ENCODE data around the gene LBP. TPM values are rescaled to one million over a fixed set of nuclear protein-coding genes. Genes with fewer than 3 reads are reported as not detected.
"Not testable (repeated sequence)": the region's sequence is repeated elsewhere in the genome, so short reads cannot be mapped to it uniquely, and the experiment has no call there.

The LBP gene
- total RNA-seq, 1 donor from 2014 or later, result not detected

DNA sequence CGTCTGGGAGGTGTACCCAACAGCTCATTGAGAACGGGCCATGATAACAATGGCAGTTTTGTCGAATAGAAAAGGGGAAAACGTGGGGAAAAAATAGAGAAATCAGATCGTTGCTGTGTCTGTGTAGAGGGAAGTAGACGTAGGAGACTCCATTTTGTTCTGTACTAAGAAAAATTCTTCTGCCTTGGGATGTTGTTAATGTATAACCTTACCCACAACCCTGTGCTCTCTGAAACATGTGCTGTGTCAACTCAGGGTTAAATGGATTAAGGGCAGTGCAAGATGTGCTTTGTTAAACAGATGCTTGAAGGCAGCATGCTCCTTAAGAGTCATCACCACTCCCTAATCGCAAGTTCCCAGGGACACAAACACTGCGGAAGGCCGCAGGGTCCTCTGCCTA, 61.5 kb downstream of the LBP start:
- H3K27me3 Mint-ChIP-seq; H3K27ac Mint-ChIP-seq; H3K9me3 Mint-ChIP-seq; H3K4me3 Mint-ChIP-seq; DNase-seq; intact Hi-C loops (cut with micrococcal nuclease); H3K4me1 Mint-ChIP-seq: not testable (repeated sequence)
- peaks cover 30% of the 10 kb centered on the region for H3K36me3 Mint-ChIP-seq (ENCODE audit: low read depth)

DNA sequence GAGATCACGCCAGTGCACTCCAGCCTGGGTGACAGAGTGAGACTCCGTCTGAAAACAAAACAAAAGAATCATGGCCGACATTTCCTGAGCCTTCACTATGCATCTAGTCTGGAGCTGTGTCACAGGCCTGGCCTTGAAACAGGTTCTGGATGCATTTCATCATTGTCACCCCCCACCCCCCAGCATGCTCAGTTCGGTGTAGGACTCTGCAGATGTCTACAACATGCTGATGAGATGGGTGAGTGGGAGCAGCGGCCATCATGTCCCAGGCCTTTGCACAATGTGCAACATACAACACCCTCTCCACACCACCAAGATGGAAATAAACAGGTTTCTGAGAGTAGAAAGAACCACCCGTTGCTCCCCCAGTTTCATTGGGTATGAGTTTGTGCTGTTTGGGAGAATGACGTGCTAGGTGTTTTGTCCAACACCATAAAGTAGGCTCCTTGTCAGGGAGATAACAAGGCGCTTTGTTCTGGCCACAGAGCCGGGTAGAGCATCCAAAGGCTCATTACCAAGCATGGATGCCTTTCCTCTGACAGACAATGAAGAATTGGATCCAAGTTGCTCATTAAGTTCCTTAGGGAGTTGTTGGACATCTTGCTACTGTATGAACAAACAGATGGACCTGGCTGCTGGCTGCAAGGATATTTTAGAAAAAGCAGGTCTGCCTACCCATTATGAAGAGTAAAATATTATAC, 66.7 kb downstream of the LBP start:
- Mint-ChIP-seq H3K36me3 (ENCODE audit: low read depth) (peaks cover 50% of the 10 kb centered on the region), H3K9me3 (no peaks in the 10 kb centered on the region), H3K27me3 (no peaks in the 10 kb centered on the region), H3K4me1 (no peaks in the 10 kb centered on the region), H3K4me3 (no peak overlapping the region), H3K27ac (no peak overlapping the region)
- DNase-seq, result no peak
- intact Hi-C loops (cut with micrococcal nuclease), result no loop called here

DNA sequence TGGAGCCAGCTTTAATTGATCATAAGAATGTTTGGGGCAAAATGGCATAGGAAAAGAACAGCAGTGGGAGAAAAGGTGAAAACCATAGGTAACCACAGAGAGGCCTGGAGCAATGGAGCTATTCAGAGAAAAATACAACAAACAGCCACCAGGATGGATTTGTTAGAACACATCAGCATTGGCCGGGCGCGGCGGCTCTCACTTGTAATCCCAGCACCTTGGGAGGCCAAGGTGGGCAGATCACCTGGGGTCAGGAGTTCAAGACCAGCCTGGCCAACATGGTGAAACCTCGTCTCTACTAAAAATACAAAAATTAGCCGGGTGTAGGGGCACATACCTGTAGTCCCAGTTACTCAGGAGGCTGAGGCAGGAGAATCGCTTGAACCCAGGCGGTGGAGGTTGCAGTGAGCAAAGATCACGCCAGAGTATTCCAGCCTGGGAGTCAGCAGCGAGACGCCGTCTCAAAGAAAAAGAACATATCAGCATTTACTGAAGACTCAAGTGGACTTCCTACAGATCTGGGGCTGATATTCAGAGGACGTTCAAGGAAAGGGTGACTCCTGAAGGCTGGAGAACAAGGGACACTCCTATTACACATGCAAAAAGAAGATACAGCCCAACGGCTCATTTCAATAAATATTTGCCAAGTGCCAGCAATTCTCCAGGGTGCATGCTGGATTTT, 68.6 kb downstream of the LBP start:
- intact Hi-C loops (cut with micrococcal nuclease), result no loop called here
- Mint-ChIP-seq H3K36me3 (ENCODE audit: low read depth) (peaks cover 62% of the 10 kb centered on the region), H3K27me3 (no peaks in the 10 kb centered on the region), H3K27ac (no peak overlapping the region), H3K4me1 (no peaks in the 10 kb centered on the region), H3K4me3 (no peak overlapping the region), H3K9me3 (no peaks in the 10 kb centered on the region)
- no peak for DNase-seq

DNA sequence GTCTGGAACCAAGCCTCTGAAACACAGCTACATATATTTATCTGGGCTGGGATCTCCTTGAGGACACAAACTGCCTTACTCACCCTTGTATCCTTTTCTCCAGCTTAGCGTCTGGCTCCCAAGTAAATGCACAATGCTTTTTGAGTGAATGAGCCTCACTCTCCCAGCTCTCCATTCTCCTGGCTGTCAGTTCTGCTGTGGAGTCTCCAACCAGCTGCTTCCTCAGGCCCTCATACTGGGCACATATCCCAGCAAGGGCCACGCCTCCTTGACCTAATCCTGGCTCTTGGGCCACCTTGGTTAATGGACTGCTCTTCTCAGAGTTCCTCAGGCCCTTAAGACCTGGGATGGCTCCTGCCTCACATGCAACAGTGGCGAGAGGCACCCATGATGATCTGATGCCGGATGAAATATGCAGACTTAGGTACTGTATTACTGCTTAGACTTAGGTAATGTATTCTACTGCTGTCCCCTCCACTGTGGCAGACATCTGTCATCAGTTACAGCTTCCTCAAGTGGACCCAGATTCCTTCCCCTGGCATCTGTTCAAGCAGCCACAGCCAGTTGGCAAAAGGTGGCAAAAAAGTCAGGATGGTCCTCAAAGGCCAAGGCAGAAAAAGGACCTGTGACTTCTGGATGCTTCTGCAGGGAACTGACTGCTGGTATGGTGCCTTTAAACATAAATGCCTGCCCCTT, 72.4 kb downstream of the LBP start:
- Mint-ChIP-seq H3K9me3 (no peaks in the 10 kb centered on the region), H3K4me1 (peaks cover 5% of the 10 kb centered on the region), H3K36me3 (ENCODE audit: low read depth) (peaks cover 75% of the 10 kb centered on the region), H3K4me3 (no peak overlapping the region), H3K27me3 (no peaks in the 10 kb centered on the region), H3K27ac (peak overlapping the region; percentile 66)
- intact Hi-C loops (cut with micrococcal nuclease), result no loop called here
- DNase-seq, result no peak

DNA sequence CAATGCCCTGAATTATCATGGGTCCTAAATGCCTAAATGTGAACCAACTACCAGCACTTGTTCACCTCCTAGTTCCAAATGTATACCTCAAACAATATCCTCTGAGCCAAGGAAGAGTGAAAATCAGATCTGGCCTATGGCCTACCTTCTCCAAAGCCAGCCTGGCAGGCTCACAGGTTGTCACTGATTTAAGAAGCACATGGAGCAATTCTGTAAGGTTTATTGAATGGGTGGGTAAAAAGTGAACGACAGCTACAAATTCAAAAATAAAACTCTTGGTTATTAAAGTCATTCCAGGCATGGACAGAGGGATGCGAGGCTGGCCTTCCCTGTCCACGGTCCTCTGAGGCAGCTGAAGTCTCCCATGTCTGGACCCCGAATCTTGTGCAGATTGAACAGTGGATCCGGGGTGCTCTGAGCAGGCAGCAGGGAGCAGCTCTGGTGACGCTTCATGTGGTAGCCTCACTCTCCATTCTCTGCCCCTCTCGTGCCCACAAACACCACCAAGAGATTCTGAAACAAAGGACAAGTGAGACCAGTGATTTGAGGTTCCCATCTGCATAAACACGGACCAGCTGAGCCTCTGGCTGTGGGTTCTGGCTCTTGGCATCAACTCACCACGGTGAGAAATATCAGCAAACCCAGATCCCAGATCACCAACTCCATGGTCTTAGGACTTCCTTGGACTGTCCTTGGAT, 74.3 kb downstream of the LBP start:
- Mint-ChIP-seq H3K4me3 (no peak overlapping the region), H3K27me3 (no peaks in the 10 kb centered on the region), H3K9me3 (no peaks in the 10 kb centered on the region), H3K27ac (no peak overlapping the region), H3K4me1 (peaks cover 9% of the 10 kb centered on the region), H3K36me3 (ENCODE audit: low read depth) (peaks cover 79% of the 10 kb centered on the region)
- no peak for DNase-seq
- intact Hi-C loops (cut with micrococcal nuclease), result no loop called here

DNA sequence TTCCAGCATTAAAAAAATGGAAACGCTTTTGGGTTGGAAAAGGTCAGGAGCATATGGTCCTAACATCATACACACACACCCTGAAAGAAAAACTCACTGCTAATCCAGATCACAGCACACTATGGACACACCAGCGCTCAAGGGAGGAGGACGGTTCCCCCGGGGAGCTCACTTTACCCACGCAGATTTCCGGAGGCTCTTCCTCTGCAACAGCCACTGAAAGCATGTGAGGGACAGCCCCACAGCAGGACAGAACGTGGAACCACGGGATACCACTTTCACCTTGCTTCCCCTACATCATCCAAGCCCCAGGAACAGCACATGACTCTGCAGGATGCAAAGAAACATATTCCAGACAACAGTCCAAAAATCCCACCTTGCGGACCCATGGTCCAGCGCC, 75.6 kb downstream of the LBP start:
- DNase-seq, result no peak
- H3K36me3 Mint-ChIP-seq (ENCODE audit: low read depth), result peaks cover 78% of the 10 kb centered on the region
- H3K4me3 Mint-ChIP-seq, result no peak overlapping the region
- intact Hi-C loops (cut with micrococcal nuclease), result no loop called here
- H3K9me3 Mint-ChIP-seq, result no peaks in the 10 kb centered on the region
- H3K27ac Mint-ChIP-seq, result no peak overlapping the region
- H3K4me1 Mint-ChIP-seq, result peaks cover 18% of the 10 kb centered on the region
- no peaks in the 10 kb centered on the region for H3K27me3 Mint-ChIP-seq

DNA sequence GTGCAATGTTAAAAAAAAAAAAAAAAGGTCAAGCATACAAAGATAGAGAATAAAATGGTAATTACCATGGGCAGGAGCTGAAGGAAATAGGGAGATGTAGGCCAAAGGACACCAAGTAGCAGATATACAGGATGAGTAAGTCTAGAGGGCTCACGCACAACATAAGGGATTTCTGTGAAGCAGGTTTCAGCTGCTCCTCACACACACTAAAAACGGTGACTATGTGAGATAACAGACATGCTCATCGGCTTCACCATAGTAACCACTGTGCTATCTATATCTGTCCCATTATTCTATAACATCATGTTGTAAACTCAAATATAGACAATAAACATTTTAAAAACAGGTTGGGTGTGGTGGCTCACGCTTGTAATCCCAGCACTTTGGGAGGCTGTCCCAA, 77.3 kb downstream of the LBP start:
- Mint-ChIP-seq H3K36me3 (ENCODE audit: low read depth) (peaks cover 85% of the 10 kb centered on the region), H3K4me1 (peaks cover 27% of the 10 kb centered on the region), H3K9me3 (no peaks in the 10 kb centered on the region), H3K4me3 (no peak overlapping the region), H3K27ac (no peak overlapping the region), H3K27me3 (no peaks in the 10 kb centered on the region)
- intact Hi-C loops (cut with micrococcal nuclease), result no loop called here
- DNase-seq, result no peak

DNA sequence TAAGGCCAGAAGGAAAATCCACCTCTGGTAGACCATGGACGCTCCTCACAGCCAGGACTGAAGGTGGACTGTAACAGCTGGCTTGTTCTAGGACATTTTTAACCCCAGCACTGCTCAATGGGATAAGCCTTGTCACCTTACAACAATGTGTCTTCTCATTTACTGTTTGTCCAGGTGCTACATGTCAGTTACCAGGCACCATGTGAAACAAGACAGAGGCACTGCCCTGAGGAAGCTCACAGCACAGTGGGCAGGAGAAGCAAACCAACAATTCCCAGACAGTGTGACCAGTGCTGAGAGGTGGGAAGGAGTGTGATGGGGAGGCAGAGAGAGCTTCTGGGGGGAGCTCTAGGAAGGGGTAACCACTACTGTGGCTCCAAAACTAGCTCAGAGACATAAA, 78.1 kb downstream of the LBP start:
- no peak for DNase-seq
- no peak overlapping the region for H3K27ac Mint-ChIP-seq
- no peaks in the 10 kb centered on the region for H3K27me3 Mint-ChIP-seq
- no peaks in the 10 kb centered on the region for H3K9me3 Mint-ChIP-seq
- H3K4me3 Mint-ChIP-seq, result no peak overlapping the region
- peaks cover 86% of the 10 kb centered on the region for H3K36me3 Mint-ChIP-seq (ENCODE audit: low read depth)
- intact Hi-C loops (cut with micrococcal nuclease), result no loop called here
- H3K4me1 Mint-ChIP-seq, result peaks cover 27% of the 10 kb centered on the region

DNA sequence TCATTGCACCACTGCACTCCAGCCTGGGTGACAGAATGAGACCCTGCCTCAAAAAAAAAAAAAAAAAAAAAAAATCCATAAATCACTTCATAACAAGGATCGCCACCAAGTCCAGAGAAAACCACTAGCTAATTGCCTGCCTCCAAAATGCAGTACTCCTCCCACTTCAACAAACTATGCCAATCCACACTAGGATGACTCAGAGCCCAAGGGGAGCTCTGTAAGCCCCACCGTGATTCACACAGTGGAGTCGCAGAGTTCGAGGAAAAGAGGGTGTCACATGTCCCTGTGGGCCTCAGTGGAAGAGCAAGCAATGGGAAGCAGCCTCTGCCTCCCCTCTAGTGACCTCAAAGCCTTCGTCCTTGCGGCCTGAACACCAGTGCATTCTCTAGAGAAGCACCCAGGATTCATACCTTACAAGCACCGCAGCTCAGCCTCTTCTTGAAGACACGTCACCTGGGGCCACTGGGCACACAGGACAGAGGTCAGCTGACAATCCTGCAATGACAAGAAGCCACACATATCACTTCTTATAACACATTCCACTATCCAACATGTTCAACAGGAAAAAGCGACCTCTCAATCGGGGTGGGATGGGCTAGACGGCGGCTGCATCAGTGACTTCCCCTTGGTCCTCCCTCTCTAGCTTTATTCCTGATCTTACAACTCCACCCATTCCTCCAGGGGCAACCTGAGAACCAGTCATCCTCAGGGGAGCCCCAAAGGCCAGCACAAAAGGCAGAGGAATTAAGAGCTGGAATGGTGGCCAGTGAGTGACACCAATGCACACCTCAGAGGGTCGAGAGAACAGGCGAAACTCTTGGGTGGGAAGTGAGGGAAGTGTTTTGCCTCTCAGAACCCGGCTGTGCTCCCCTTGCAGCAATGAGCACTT, 80.0 kb downstream of the LBP start:
- Mint-ChIP-seq H3K4me1 (peaks cover 34% of the 10 kb centered on the region), H3K27me3 (no peaks in the 10 kb centered on the region), H3K4me3 (no peak overlapping the region), H3K27ac (no peak overlapping the region), H3K36me3 (ENCODE audit: low read depth) (peaks cover 83% of the 10 kb centered on the region), H3K9me3 (no peaks in the 10 kb centered on the region)
- intact Hi-C loops (cut with micrococcal nuclease), result no loop called here
- DNase-seq, result no peak

Other genes with a start within 250 kb of the LBP start
- 0.05 TPM in 1 of 2 replicates, not detected in the other for gene TGM2, start 181.2 kb upstream of the LBP start, total RNA-seq
- not detected in 2 replicates for gene KIAA1755, start 85.7 kb upstream of the LBP start, total RNA-seq
- not detected in 2 replicates for gene BPI, start 42.3 kb upstream of the LBP start, total RNA-seq
- 99.8 and 111 TPM in 2 replicates for gene SNHG17, start 88.8 kb downstream of the LBP start, total RNA-seq
- gene RALGAPB, start 126.4 kb downstream of the LBP start, total RNA-seq, result 28.3 and 29.8 TPM in 2 replicates
- not detected in 2 replicates for gene ADIG, start 234.7 kb downstream of the LBP start, total RNA-seq

Data from activated CD4-positive, alpha-beta T cell treated with anti-CD3 and anti-CD28 coated beads, Interleukin-2, amount 10 ng/mL, durations not matched to agents 24 days and 14 days (primary cell).